Activated gamma-delta T cell treated with Interleukin-2 at 50 U/mL for 16 hours (primary cell): ENCODE measurements around the gene PFN4.

Experiments
- DNase-seq: peaks from one replicate; pipeline ENCODE4 v3.0.0-alpha.2; 2020

PFN4 gene

GRCh38 chr2:24076849-24077534, 46.1 kb downstream of the PFN4 start:
- no peak for DNase-seq

DNA sequence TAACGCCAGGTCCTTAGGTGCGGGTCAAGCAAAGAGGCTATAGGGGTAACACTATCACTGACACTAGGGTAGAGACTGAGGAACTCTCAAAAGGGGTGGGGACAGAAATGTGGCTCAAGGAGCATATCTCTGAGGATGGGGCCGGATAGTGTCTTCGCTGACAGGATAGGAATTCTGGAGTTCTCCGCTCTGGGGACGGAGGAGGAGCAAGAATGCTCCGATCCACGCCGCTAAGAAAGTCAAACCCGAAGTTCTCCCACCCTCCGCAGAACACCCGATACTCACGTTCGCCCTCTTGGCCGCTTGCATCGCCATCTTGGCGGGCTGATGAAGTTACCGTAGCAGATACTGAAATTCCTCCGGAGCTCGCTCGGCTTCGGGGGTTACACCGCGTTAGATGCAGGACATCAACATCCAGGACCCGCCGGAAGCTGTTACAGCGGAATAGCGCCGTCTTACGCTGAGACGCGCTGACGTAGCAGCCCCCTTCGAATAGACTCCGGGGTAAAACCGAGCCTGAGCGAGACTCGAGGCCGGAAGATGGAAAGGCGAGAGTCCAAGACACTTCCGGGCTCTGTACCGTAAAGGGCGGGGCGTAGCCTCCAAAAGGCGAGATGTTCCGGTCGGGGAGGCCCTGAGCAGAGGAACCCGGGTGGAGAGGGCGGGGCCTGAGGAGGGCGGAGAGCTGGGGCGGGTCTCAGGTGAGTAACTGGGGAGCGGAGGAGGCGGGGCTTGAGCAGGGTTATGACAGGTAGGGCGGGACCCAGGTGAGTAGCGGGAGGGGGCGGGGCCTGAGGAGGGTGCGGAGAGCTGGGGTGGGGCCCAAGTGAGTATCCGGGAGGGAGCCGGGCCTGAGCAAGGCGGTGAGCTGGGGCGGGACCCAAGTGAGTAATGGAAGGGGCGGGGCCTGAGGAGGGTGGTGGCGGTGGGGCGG, 47.0 kb downstream of the PFN4 start, which contains the start of gene SF3B6:
Gene SF3B6, minus strand, starts transcription at position 412 of the 934 bp plus-strand sequence. Its CDS starts 97 bp downstream, at position 315.
- peak; percentile 99 for DNase-seq

DNA sequence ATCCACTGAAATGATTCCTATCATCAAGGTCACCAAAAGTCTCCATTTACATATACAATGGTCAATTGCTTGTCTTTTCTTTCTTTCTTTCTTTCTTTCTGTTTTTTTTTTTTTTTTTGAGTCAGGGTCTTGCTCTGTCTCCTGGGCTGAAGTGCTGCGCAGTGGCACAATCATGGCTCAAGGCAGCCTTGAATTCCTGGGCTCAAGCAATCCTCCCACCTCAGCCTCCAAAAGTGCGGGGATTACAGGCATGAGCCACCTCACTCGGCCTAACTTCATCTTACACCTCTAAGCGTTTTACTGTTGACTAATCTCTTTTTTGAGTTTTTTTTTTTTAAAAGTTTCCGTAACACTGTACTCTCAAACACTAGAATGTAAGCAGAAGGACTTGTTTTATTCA, 47.9 kb downstream of the PFN4 start:
- no peak for DNase-seq

DNA sequence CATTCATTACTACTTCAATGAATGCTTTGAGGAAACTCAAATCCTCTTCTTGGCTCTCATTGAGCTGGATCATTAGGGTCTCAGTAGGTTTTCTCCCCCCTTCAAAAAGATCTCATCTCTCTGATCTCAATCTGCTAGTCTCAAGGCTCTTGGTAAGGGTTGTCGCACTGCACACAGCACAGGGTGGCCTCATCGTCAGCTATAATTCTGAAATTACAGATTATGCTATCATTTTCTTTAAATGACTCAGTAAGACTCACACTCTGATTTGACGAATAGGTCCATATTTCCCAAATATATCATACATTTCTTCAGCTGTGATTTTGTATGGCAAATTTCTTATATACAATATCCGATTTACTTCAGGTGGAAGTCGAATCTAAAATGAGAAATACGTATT, 49.3 kb downstream of the PFN4 start:
- DNase-seq, result no peak

DNA sequence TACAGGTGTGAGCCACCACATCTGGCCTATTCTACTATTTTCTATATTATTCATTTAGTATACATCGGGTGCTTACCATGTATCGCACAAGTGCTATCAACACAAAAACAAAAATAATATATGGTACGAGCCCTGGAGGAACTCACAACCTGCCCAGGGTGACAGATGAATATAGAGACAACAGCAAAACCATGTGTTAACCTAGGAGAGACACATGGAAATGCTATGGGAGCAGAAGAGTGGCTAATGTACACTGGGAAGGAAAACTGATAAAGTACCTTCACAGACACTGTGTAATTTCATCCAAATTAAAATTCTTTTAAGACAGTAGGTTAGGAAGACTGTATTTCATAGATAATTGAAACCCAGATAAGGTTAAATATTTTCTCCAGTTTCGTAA, 50.9 kb downstream of the PFN4 start:
- no peak for DNase-seq

GRCh38 chr2:24065341-24065740, 57.8 kb downstream of the PFN4 start:
- DNase-seq, result no peak
